ENCODE data around the gene RND3.

DNA sequence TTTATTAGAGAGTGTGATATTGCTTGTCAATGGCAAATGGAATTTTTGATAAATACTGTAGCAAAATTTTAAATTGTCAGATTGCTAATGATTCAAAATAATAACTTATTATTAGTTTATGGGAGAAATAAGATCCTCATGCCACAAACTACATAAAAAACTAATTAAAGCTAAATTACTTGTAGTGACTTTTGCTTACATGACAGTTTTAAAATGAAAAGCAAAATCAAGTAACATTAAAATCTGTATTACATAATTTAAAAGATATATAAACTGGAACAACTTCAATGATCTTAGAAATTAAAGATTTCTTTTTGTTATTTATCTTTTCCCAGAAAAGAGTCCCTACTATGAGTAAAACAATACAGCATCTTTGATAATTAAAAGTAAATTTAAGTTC, 17.7 kb upstream of the RND3 start:
- TF ChIP-seq, protein P1, sequence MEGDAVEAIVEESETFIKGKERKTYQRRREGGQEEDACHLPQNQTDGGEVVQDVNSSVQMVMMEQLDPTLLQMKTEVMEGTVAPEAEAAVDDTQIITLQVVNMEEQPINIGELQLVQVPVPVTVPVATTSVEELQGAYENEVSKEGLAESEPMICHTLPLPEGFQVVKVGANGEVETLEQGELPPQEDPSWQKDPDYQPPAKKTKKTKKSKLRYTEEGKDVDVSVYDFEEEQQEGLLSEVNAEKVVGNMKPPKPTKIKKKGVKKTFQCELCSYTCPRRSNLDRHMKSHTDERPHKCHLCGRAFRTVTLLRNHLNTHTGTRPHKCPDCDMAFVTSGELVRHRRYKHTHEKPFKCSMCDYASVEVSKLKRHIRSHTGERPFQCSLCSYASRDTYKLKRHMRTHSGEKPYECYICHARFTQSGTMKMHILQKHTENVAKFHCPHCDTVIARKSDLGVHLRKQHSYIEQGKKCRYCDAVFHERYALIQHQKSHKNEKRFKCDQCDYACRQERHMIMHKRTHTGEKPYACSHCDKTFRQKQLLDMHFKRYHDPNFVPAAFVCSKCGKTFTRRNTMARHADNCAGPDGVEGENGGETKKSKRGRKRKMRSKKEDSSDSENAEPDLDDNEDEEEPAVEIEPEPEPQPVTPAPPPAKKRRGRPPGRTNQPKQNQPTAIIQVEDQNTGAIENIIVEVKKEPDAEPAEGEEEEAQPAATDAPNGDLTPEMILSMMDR (IDR thresholded peaks at IDR 0.05; ENCODE audit: low read depth, low read length), result no peak
- no peak for TF ChIP-seq POLR2A (IDR thresholded peaks at IDR 0.05; ENCODE audit: extremely low read depth, insufficient read length)
- TF ChIP-seq, protein P2, sequence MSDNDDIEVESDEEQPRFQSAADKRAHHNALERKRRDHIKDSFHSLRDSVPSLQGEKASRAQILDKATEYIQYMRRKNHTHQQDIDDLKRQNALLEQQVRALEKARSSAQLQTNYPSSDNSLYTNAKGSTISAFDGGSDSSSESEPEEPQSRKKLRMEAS (IDR thresholded peaks at IDR 0.05; ENCODE audit: low read depth, low read length), result no peak
